Prostate gland (tissue), 2 donors: ENCODE data around the gene VAPB. TPM values are rescaled to one million over a fixed set of nuclear protein-coding genes. Genes with fewer than 3 reads are reported as not detected.

Source experiments
- DNase-seq: peaks from one replicate; pipeline ENCODE4 v3.0.0-alpha.2; 2019; ENCODE audit warnings: low spot score
- H3K27ac ChIP-seq, 2 donors: fragments of 200-600 bp; sonication (generic); 2 replicates each; pipeline ENCODE4 v1.5.1; 2017 to 2019
- H3K27me3 ChIP-seq: fragments of 200-600 bp; sonication (generic); replicated peaks from 2 replicates; pipeline ENCODE4 v1.5.1; 2019; ENCODE audit not compliant: insufficient read depth
- H3K36me3 ChIP-seq, 2 donors: fragments of 200-600 bp; sonication (generic); 1 replicate in 1 of 2; 2 replicates in 1 of 2; pipeline versions ENCODE4 v1.5.1 to v1.8.1; 2017 to 2019
- H3K4me1 ChIP-seq: fragments of 200-600 bp; sonication (generic); replicated peaks from 2 replicates; pipeline ENCODE4 v1.5.1; 2019
- H3K4me3 ChIP-seq, 2 donors: fragments of 200-600 bp; sonication (generic); 2 replicates each; pipeline ENCODE4 v1.5.1; 2017 to 2019
- H3K9me3 ChIP-seq: fragments of 200-600 bp; sonication (generic); 2 replicates; pipeline ENCODE4 v1.5.1; 2017
- CTCF ChIP-seq, 4 experiments: fragments of 200-600 bp in 2 of 4; fragments of 450-650 bp in 2 of 4; sonication (generic) in 2 of 4; IDR thresholded peaks; 1 replicate in 3 of 4; 2 replicates in 1 of 4; pipeline ENCODE4 v1.5.1; 2016 to 2019; ENCODE audit warnings: antibody characterized with exemption in 4 of 4, mild to moderate bottlenecking in 2 of 4, moderate library complexity in 2 of 4
- POLR2A ChIP-seq: fragments of 450-650 bp; IDR thresholded peaks from one replicate; pipeline ENCODE4 v1.6.1; 2016; ENCODE audit warnings: antibody characterized with exemption, mild to moderate bottlenecking
- POLR2AphosphoS5 ChIP-seq: sonication (generic); formaldehyde crosslinking; IDR thresholded peaks from one replicate; pipeline ENCODE4 v1.6.1; 2017; ENCODE audit warnings: antibody characterized with exemption
- WGBS: methylation state at CpG from one replicate; pipeline ENCODE4 v1.1.5; 2018; 5-methylcytosine and 5-hydroxymethylcytosine counted together
- intact Hi-C: fragments of 100-400 bp; cut with DNase I; formaldehyde crosslinking; loops from one replicate; pipeline ENCODE4 v1.14.2; 2022
- total RNA-seq, 2 donors: library from RNA; depleted of rRNA; stranded (reverse); fragments of >200 nt; gene quantifications; one replicate each; pipeline ENCODE4 v1.1.0, GENCODE V29; 2016

Gene VAPB
- total RNA-seq, 2 donors from 2014 or later, result 14.2 to 21.1 TPM

GRCh38 chr20:58342104-58342945, 46.7 kb upstream of the VAPB start:
- Histone ChIP-seq H3K4me3 (no peak overlapping the region), H3K9me3 (no peaks in the 10 kb centered on the region), H3K36me3 (peaks cover 4 to 5% of the 10 kb centered on the region in 2 donors), H3K27ac (no peak overlapping the region), H3K27me3 (no peaks in the 10 kb centered on the region), H3K4me1 (no peaks in the 10 kb centered on the region)
- WGBS, result 94% methylated on average over 3 of the region's 3 CpGs
- intact Hi-C loops, result no loop called here
- no peak for DNase-seq
- TF ChIP-seq CTCF (IDR thresholded peaks at IDR 0.05) (no peak), POLR2AphosphoS5 (no peak), POLR2A (no peak)

DNA sequence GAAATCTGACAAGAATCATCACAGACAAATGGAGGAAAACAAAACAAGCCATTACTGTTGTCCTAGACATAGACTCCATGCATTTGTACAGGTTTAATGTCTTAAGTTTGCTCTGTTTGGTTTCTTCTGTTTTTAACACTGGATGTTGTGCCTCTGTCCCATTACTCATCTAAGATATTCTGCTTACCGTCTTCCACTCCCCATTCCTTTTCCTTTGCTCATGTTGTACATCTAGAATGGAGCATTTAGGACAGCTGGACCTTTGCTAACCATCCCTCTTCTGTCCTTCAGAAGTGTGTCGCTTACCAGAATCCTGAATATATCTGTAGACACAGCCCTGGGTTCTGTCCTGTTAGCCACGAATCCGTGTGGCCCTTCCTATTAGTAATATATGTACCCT, 44.3 kb upstream of the VAPB start:
- 93% methylated on average over 4 of the region's 4 CpGs for WGBS
- intact Hi-C loops, result no loop called here

GRCh38 chr20:58349570-58349969, 39.5 kb upstream of the VAPB start:
- no peak for DNase-seq
- H3K4me3 ChIP-seq, result no peak overlapping the region
- no peak for TF ChIP-seq POLR2A
- TF ChIP-seq POLR2AphosphoS5, result no peak
- no peak for TF ChIP-seq CTCF (IDR thresholded peaks at IDR 0.05)
- no peaks in the 10 kb centered on the region for H3K27me3 ChIP-seq
- H3K27ac ChIP-seq, result no peak overlapping the region
- no peaks in the 10 kb centered on the region for H3K4me1 ChIP-seq
- H3K36me3 ChIP-seq, result peaks cover 4 to 5% of the 10 kb centered on the region in 2 donors
- WGBS, result 92% methylated on average over 3 of the region's 3 CpGs
- intact Hi-C loops, result no loop called here
- H3K9me3 ChIP-seq, result no peaks in the 10 kb centered on the region

More for the DNA sequence above, 44.3 kb upstream of the VAPB start:
- no peak for TF ChIP-seq POLR2AphosphoS5
- TF ChIP-seq CTCF (IDR thresholded peaks at IDR 0.05), result no peak
- TF ChIP-seq POLR2A, result no peak
- peaks cover 4 to 5% of the 10 kb centered on the region in 2 donors for H3K36me3 ChIP-seq
- no peaks in the 10 kb centered on the region for H3K27me3 ChIP-seq
- H3K4me1 ChIP-seq, result no peaks in the 10 kb centered on the region
- DNase-seq, result no peak
- H3K27ac ChIP-seq, result no peak overlapping the region
- H3K9me3 ChIP-seq, result no peaks in the 10 kb centered on the region
- no peak overlapping the region for H3K4me3 ChIP-seq

DNA sequence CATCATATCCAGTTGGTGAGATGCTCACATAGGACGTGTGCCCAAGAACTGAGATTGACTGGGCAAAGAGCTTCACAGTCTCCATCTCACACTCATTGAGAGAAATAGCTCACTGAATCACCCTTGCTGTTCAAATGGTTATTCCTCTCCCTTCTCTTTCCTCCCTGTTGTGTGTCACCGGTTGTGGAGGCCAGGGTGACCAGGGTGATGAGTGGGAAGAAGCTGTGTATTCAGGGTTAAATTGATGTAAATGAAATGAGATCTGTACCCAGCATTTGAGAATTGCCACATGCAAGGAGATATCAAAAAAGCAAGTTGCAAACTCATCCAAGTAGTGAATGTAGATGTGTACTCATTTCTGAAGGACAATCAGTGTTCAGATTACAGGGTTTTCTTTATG, 36.6 kb upstream of the VAPB start:
- intact Hi-C loops, result no loop called here
- 97% methylated on average over 2 of the region's 2 CpGs for WGBS
- no peaks in the 10 kb centered on the region for H3K36me3 ChIP-seq
- no peak overlapping the region for H3K4me3 ChIP-seq
- TF ChIP-seq POLR2AphosphoS5 (no peak), POLR2A (no peak), CTCF (IDR thresholded peaks at IDR 0.05) (no peak)
- no peak for DNase-seq
- no peaks in the 10 kb centered on the region for H3K4me1 ChIP-seq
- H3K9me3 ChIP-seq, result no peaks in the 10 kb centered on the region
- H3K27me3 ChIP-seq, result no peaks in the 10 kb centered on the region
- no peak overlapping the region for H3K27ac ChIP-seq

GRCh38 chr20:58359441-58359840, 29.6 kb upstream of the VAPB start:
- TF ChIP-seq POLR2A (no peak), POLR2AphosphoS5 (no peak), CTCF (IDR thresholded peaks at IDR 0.05) (no peak)
- Histone ChIP-seq H3K27me3 (no peaks in the 10 kb centered on the region), H3K36me3 (no peaks in the 10 kb centered on the region), H3K4me1 (no peaks in the 10 kb centered on the region), H3K4me3 (no peak overlapping the region), H3K9me3 (no peaks in the 10 kb centered on the region), H3K27ac (no peak overlapping the region)
- no peak for DNase-seq
- intact Hi-C loops, result no loop called here
- WGBS, result 80% methylated on average over 8 of the region's 8 CpGs
